ENCODE data around the gene GSTO2. TPM values are rescaled to one million over a fixed set of nuclear protein-coding genes. Genes with fewer than 3 reads are reported as not detected.
A peak's percentile ranks its signal among the peaks of the same experiment; 100 is the strongest.

GSTO2 gene
- polyA plus RNA-seq, 1 experiment, result 1.7 TPM

- Histone ChIP-seq H3K4me3 (ENCODE audit: low read depth, low read length) (no peak overlapping the region), H3K27me3 (ENCODE audit: control insufficient read depth, insufficient read depth, low read length) (no peaks in the 10 kb centered on the region), H3K9me3 (ENCODE audit: control insufficient read depth, insufficient read depth, low read length) (peaks cover 4% of the 10 kb centered on the region; the same call in 1 of the 2 replicates), H3K27ac (ENCODE audit: low read depth, low read length) (peak overlapping the region; percentile 21)
- ChIA-PET POLR2A (no interaction called here), CTCF (interaction anchor here (1.0 to 3.8 kb wide), 7 partner anchors 10 to 69 kb away, joined by 4 to 55 read pairs (median 11); partner anchors contain the start of gene CFAP58)
- no peak for TF ChIP-seq CTCF (IDR thresholded peaks at IDR 0.05; ENCODE audit: low read depth, low read length)
- no peak for DNase-seq (ENCODE audit: low read depth, low spot score)
Measured at GRCh38 chr10:104340641-104341040, 71.7 kb downstream of the GSTO2 start.

- no peak for DNase-seq (ENCODE audit: low read depth, low spot score)
- no peak for TF ChIP-seq CTCF (IDR thresholded peaks at IDR 0.05; ENCODE audit: low read depth, low read length)
- H3K9me3 ChIP-seq (ENCODE audit: control insufficient read depth, insufficient read depth, low read length), result peaks cover under 1% of the 10 kb centered on the region; the same call in 1 of the 2 replicates
- ChIA-PET CTCF (interaction anchor here (2.2 to 3.8 kb wide), 2 partner anchors 11 to 51 kb away, joined by 14 to 55 read pairs; partner anchors contain the start of gene CFAP58), POLR2A (no interaction called here)
- no peak overlapping the region for H3K27ac ChIP-seq (ENCODE audit: low read depth, low read length)
- H3K4me3 ChIP-seq (ENCODE audit: low read depth, low read length), result no peak overlapping the region
- H3K27me3 ChIP-seq (ENCODE audit: control insufficient read depth, insufficient read depth, low read length), result no peaks in the 10 kb centered on the region
Measured at GRCh38 chr10:104342941-104343411, 74.0 kb downstream of the GSTO2 start.

GRCh38 chr10:104344219-104344618, 75.2 kb downstream of the GSTO2 start:
- no peak for DNase-seq (ENCODE audit: low read depth, low spot score)
- TF ChIP-seq CTCF (IDR thresholded peaks at IDR 0.05; ENCODE audit: low read depth, low read length), result no peak
- Histone ChIP-seq H3K27me3 (ENCODE audit: control insufficient read depth, insufficient read depth, low read length) (no peaks in the 10 kb centered on the region), H3K4me3 (ENCODE audit: low read depth, low read length) (no peak overlapping the region), H3K9me3 (ENCODE audit: control insufficient read depth, insufficient read depth, low read length) (no peaks in the 10 kb centered on the region), H3K27ac (ENCODE audit: low read depth, low read length) (no peak overlapping the region)
- ChIA-PET CTCF (interaction anchor here (3.8 kb wide), 1 partner anchor 52 kb away, joined by 55 read pairs; no protein-coding TSS in a partner anchor), POLR2A (no interaction called here)

- POLR2A ChIA-PET, result no interaction called here
- no peak overlapping the region for H3K27ac ChIP-seq (ENCODE audit: low read depth, low read length)
- no peak overlapping the region for H3K4me3 ChIP-seq (ENCODE audit: low read depth, low read length)
- H3K9me3 ChIP-seq (ENCODE audit: control insufficient read depth, insufficient read depth, low read length), result no peaks in the 10 kb centered on the region
- no peaks in the 10 kb centered on the region for H3K27me3 ChIP-seq (ENCODE audit: control insufficient read depth, insufficient read depth, low read length)
- DNase-seq (ENCODE audit: low read depth, low spot score), result no peak
- TF ChIP-seq CTCF (IDR thresholded peaks at IDR 0.05; ENCODE audit: low read depth, low read length), result no peak
- CTCF ChIA-PET, result interaction anchor here (3.3 to 3.4 kb wide), 2 partner anchors 53 to 71 kb away, joined by 15 to 51 read pairs; no protein-coding TSS in a partner anchor
Measured at GRCh38 chr10:104345515-104345914, 76.5 kb downstream of the GSTO2 start.

- Histone ChIP-seq H3K27ac (ENCODE audit: low read depth, low read length) (no peak overlapping the region), H3K9me3 (ENCODE audit: control insufficient read depth, insufficient read depth, low read length) (no peaks in the 10 kb centered on the region), H3K4me3 (ENCODE audit: low read depth, low read length) (no peak overlapping the region), H3K27me3 (ENCODE audit: control insufficient read depth, insufficient read depth, low read length) (no peaks in the 10 kb centered on the region)
- no peak for DNase-seq (ENCODE audit: low read depth, low spot score)
- ChIA-PET POLR2A (no interaction called here), CTCF (interaction anchor here (0.6 to 3.4 kb wide), 4 partner anchors 40 to 72 kb away, joined by 3 to 51 read pairs (median 10); no protein-coding TSS in a partner anchor)
- no peak for TF ChIP-seq CTCF (IDR thresholded peaks at IDR 0.05; ENCODE audit: low read depth, low read length)
Measured at GRCh38 chr10:104345941-104346340, 77.0 kb downstream of the GSTO2 start.

Data from AG04450 (cell line).